ENCODE data around the gene GRID1.

GRID1 gene

GRCh38 chr10:85557077-85557476 lies 809.5 kb downstream of the GRID1 start:
- no peak for DNase-seq

Measured in stimulated activated CD4-positive, alpha-beta T cell treated with anti-CD3 and anti-CD28 coated beads, Interleukin-15, amount 100 ng/mL, for 24 hours (primary cell).